Pons (tissue), 1 donor: ENCODE results near the gene TMF1.
A peak's percentile ranks its signal among the peaks of the same experiment; 100 is the strongest.

Experiments
- DNase-seq: peaks from one replicate; pipeline ENCODE4 v3.0.0-alpha.2; 2016; ENCODE audit warnings: low spot score

TMF1 gene

DNA sequence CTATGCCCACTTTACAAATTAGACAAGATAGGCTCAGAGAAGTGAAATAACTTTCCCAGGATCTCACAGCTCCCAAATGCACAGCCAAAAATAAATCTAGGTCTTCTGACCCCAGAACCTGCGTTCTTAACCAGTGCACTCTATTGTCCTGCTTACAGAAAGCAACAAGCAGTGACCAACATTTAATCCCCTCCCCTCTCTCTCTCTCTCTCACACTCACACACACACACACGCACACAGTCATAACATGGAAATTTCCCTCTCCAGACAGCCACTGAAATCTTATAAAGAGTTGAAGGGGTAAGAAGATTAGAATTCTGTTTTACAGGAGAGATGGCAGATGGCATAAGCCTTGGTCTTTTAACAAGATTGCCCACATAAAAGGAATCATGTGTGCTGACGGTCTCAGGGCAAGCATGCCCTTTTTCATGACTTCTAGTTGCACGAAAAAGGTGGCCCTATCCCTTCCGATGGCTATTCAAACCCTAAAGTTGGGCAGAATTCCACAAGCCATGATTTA, 68.1 kb downstream of the TMF1 start:
- DNase-seq = no peak

GRCh38 chr3:68977486-68978167, 74.5 kb downstream of the TMF1 start:
- DNase-seq = no peak

DNA sequence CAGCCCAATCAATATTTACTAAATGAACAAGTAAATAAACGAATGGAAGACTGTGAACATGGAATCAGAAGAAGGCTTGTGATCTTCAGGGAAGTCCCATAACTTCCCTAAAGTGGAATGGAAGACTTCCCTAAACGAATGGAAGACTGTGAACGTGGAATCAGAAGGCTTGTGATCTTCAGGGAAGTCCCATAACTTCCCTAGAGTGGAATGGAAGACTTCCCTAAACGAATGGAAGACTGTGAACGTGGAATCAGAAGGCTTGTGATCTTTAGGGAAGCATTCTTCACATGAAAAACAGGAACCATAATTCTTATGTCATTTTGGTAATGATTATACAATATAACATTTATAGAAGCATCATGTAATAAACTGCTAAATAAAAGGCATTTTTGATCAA, 77.4 kb downstream of the TMF1 start:
- DNase-seq = no peak

GRCh38 chr3:68973639-68974038, 78.5 kb downstream of the TMF1 start:
- DNase-seq = no peak

DNA sequence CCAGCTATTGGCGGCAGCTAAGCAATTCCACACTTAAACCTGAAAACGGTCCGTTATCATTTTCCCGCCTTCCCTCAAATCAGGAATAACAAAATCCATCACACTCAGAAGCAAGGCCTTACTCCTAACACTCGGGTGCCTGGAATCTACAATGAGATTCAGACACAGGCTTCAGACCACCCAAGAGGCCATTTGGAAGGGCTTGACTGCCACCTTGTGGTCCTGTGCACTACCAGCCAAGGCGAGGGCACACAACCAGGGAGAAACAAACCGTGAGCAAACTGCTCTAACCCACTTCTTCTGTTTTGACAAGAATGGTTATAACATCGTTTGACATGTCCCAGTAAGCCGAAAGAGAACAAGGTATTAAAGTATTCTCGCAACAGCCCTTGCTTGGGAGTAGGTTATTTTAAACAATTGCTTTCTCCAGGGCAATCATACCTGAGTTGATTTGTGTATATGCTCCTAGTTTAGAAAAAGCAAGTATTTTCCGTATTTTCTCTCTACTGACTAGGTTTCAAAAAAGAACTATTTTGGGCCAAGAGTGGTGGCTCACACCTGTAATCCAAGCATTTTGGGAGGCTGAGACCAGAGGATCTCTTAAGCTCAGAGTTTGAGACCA, 79.7 kb downstream of the TMF1 start:
- peak; percentile 76 for DNase-seq
